ENCODE measurements around the gene BNC2.

The BNC2 gene

GRCh38 chr9:16817514-16817913, 53.0 kb downstream of the BNC2 start:
- FAIRE-seq: no peak
- DNase-seq (ENCODE audit: low spot score): no peak

GRCh38 chr9:16817002-16817401, 53.5 kb downstream of the BNC2 start:
- DNase-seq (ENCODE audit: low spot score): no peak
- no peak for FAIRE-seq

GRCh38 chr9:16816011-16816410, 54.5 kb downstream of the BNC2 start:
- DNase-seq (ENCODE audit: low spot score) (no peak), FAIRE-seq (no peak)

GRCh38 chr9:16815079-16815478, 55.4 kb downstream of the BNC2 start:
- no peak for FAIRE-seq
- DNase-seq (ENCODE audit: low spot score): no peak

GRCh38 chr9:16813838-16814237, 56.6 kb downstream of the BNC2 start:
- no peak for FAIRE-seq
- no peak for DNase-seq (ENCODE audit: low spot score)

GRCh38 chr9:16811987-16812685, 58.3 kb downstream of the BNC2 start:
- DNase-seq (ENCODE audit: low spot score) (no peak), FAIRE-seq (no peak)

- DNase-seq (ENCODE audit: low spot score) (no peak), FAIRE-seq (no peak)
Measured at GRCh38 chr9:16809912-16810610, 60.4 kb downstream of the BNC2 start.

GRCh38 chr9:16806674-16807073, 63.8 kb downstream of the BNC2 start:
- DNase-seq (ENCODE audit: low spot score) (no peak), FAIRE-seq (no peak)

GRCh38 chr9:16803648-16804047, 66.8 kb downstream of the BNC2 start:
- FAIRE-seq: no peak
- DNase-seq (ENCODE audit: low spot score): no peak

GRCh38 chr9:16801871-16802466, 68.5 kb downstream of the BNC2 start:
- FAIRE-seq (no peak), DNase-seq (ENCODE audit: low spot score) (no peak)

- FAIRE-seq (no peak), DNase-seq (ENCODE audit: low spot score) (no peak)
Measured at GRCh38 chr9:16796304-16796825, 74.1 kb downstream of the BNC2 start.

- FAIRE-seq: no peak
- DNase-seq (ENCODE audit: low spot score): no peak
Measured at GRCh38 chr9:16794871-16795639, 75.4 kb downstream of the BNC2 start.

- DNase-seq (ENCODE audit: low spot score) (no peak), FAIRE-seq (no peak)
Measured at GRCh38 chr9:16794103-16794502, 76.4 kb downstream of the BNC2 start.

GRCh38 chr9:16787724-16788123, 82.7 kb downstream of the BNC2 start:
- DNase-seq (ENCODE audit: low spot score) (no peak), FAIRE-seq (no peak)

- FAIRE-seq: no peak
Measured at GRCh38 chr9:16784002-16784401, 86.5 kb downstream of the BNC2 start.

GRCh38 chr9:16782490-16782889, 88.0 kb downstream of the BNC2 start:
- FAIRE-seq (no peak), DNase-seq (ENCODE audit: low spot score) (no peak)

More at GRCh38 chr9:16784002-16784401, 86.5 kb downstream of the BNC2 start:
- DNase-seq (ENCODE audit: low spot score): no peak

- FAIRE-seq (no peak), DNase-seq (ENCODE audit: low spot score) (no peak)
Measured at GRCh38 chr9:16775330-16775729, 95.1 kb downstream of the BNC2 start.

GRCh38 chr9:16773617-16774016, 96.9 kb downstream of the BNC2 start:
- FAIRE-seq (no peak), DNase-seq (ENCODE audit: low spot score) (no peak)

- FAIRE-seq (no peak), DNase-seq (ENCODE audit: low spot score) (no peak)
Measured at GRCh38 chr9:16773116-16773515, 97.4 kb downstream of the BNC2 start.

GRCh38 chr9:16771356-16771755, 99.1 kb downstream of the BNC2 start:
- no peak for FAIRE-seq
- DNase-seq (ENCODE audit: low spot score): no peak

GRCh38 chr9:16769291-16769690, 101.2 kb downstream of the BNC2 start:
- FAIRE-seq (no peak), DNase-seq (ENCODE audit: low spot score) (no peak)

GRCh38 chr9:16768816-16769215, 101.7 kb downstream of the BNC2 start:
- FAIRE-seq: no peak
- no peak for DNase-seq (ENCODE audit: low spot score)
